NT2/D1 (cell line): Measurements from ENCODE around the gene FHOD1.

Source experiments
- YY1 ChIP-seq: IDR thresholded peaks from 2 replicates; pipeline ENCODE4 v1.6.1; 2011; ENCODE audit not compliant: insufficient read length, insufficient read depth
- ZNF274 ChIP-seq: IDR thresholded peaks from 2 replicates; pipeline ENCODE4 v1.6.1; 2011; ENCODE audit warnings: mild to moderate bottlenecking, low read depth, low read length

GRCh38 chr16:67240506-67240905 lies 6.8 kb downstream of the FHOD1 start:
- no peak for TF ChIP-seq YY1
- no peak for TF ChIP-seq ZNF274
